H1 (cell line): ENCODE measurements around the gene DENND1A. TPM values are rescaled to one million over a fixed set of nuclear protein-coding genes. Genes with fewer than 3 reads are reported as not detected.
"Not testable (repeated sequence)": the region's sequence is repeated elsewhere in the genome, so short reads cannot be mapped to it uniquely, and the experiment has no call there.

Experiments
- CTCF ChIA-PET: fragments of 300-600 bp; sonication (Branson Sonifier 250); formaldehyde crosslinking; loops from one replicate; lab custom pipeline; 2021; ENCODE audit not compliant: partially characterized antibody; lab: Charles Lee
- POLR2A ChIA-PET: fragments of 300-600 bp; sonication (Branson Sonifier 250); formaldehyde crosslinking; loops from one replicate; lab custom pipeline; 2021; ENCODE audit warnings: inconsistent platforms; ENCODE audit not compliant: partially characterized antibody; lab: Charles Lee
- DNase-seq, 2 experiments: peaks; one replicate each; pipeline versions ENCODE4 v3.0.0 to v3.0.0-alpha.2; 2010 to 2022; ENCODE audit warnings: low spot score in 2 of 2, low read depth in 1 of 2, mixed read lengths in 1 of 2
- FAIRE-seq: peaks from 2 replicates; lab custom pipeline; 2011; peaks lifted over from hg19 to GRCh38; lab: Jason Lieb, UNC
- H2AFZ ChIP-seq: 2 replicates; pipeline ENCODE4 v1.8.1; 2012; ENCODE audit warnings: low read length, inconsistent platforms
- H2AK5ac ChIP-seq: 2 replicates; pipeline ENCODE4 v1.6.1; 2013; ENCODE audit warnings: low read depth, low read length
- H2BK120ac ChIP-seq: replicated peaks from 2 replicates; pipeline ENCODE3; 2013; ENCODE audit warnings: low read depth, low read length, inconsistent platforms
- H2BK12ac ChIP-seq: 2 replicates; pipeline ENCODE4 v1.6.1; 2013; ENCODE audit warnings: low read depth, low read length
- H2BK15ac ChIP-seq: 2 replicates; pipeline ENCODE4 v1.6.1; 2013; ENCODE audit warnings: low read length
- H2BK20ac ChIP-seq: 2 replicates; pipeline ENCODE4 v1.6.1; 2013; ENCODE audit warnings: low read length
- H2BK5ac ChIP-seq: 2 replicates; pipeline ENCODE4 v1.6.1; 2013; ENCODE audit warnings: low read depth, low read length
- H3K14ac ChIP-seq: 2 replicates; pipeline ENCODE4 v1.6.1; 2013; ENCODE audit warnings: inconsistent platforms; ENCODE audit not compliant: insufficient read length
- H3K18ac ChIP-seq: 2 replicates; pipeline ENCODE4 v1.6.1; 2013; ENCODE audit warnings: low read length; ENCODE audit errors: extremely low read depth
- H3K23ac ChIP-seq: 2 replicates; pipeline ENCODE4 v1.6.1; 2013; ENCODE audit warnings: inconsistent platforms; ENCODE audit not compliant: insufficient read length
- H3K23me2 ChIP-seq: 2 replicates; pipeline ENCODE4 v1.6.1; 2013; ENCODE audit warnings: low read depth, low read length
- H3K27ac ChIP-seq: 2 replicates; pipeline ENCODE4 v1.6.1; 2011; ENCODE audit warnings: low read depth, low read length, inconsistent platforms
- H3K27me3 ChIP-seq, 4 experiments: replicated peaks in 1 of 4; 1 replicate in 1 of 4; 2 replicates in 3 of 4; pipeline versions ENCODE4 v1.6.1 to v1.8.1; 2011 to 2013; ENCODE audit warnings: low read length in 3 of 4, mild to moderate bottlenecking in 3 of 4, inconsistent platforms in 2 of 4, mixed read lengths in 2 of 4, moderate library complexity in 1 of 4; ENCODE audit not compliant: control insufficient read depth in 3 of 4, insufficient read depth in 3 of 4; ENCODE audit errors: extremely low read depth in 1 of 4
- H3K36me3 ChIP-seq, 4 experiments: 2 replicates each; pipeline versions ENCODE4 v1.6.1 to v1.8.1; 2011 to 2013; ENCODE audit warnings: mild to moderate bottlenecking in 4 of 4, low read length in 3 of 4, moderate library complexity in 2 of 4, control low read depth in 1 of 4, inconsistent platforms in 1 of 4; ENCODE audit not compliant: insufficient read depth in 4 of 4, control insufficient read depth in 2 of 4
- H3K4ac ChIP-seq: replicated peaks from 2 replicates; pipeline ENCODE3; 2013; ENCODE audit warnings: low read length, low read depth, mixed read lengths, inconsistent platforms; ENCODE audit not compliant: insufficient read length
- H3K4me1 ChIP-seq, 4 experiments: replicated peaks in 1 of 4; 1 replicate in 1 of 4; 2 replicates in 3 of 4; pipeline versions ENCODE4 v1.6.1 to v1.8.1; 2011 to 2013; ENCODE audit warnings: low read length in 3 of 4, inconsistent platforms in 2 of 4, mixed read lengths in 1 of 4; ENCODE audit not compliant: insufficient read depth in 4 of 4, control insufficient read depth in 3 of 4
- H3K4me2 ChIP-seq, 2 experiments: 2 replicates each; pipeline versions ENCODE4 v1.6.1 to v1.8.1; 2011 to 2013; ENCODE audit warnings: low read depth in 2 of 2, low read length in 2 of 2, control low read depth in 1 of 2, inconsistent platforms in 1 of 2, mild to moderate bottlenecking in 1 of 2; ENCODE audit not compliant: insufficient read depth in 1 of 2
- H3K4me3 ChIP-seq, 4 experiments: fragments of 200-600, 300-600 bp in 1 of 4; sonication (generic), shearing (Covaris generic), sonication (Bioruptor Twin) in 1 of 4; 2 replicates each; pipeline versions ENCODE4 v1.5.1 to v1.8.1; 2011 to 2016; ENCODE audit warnings: low read length in 4 of 4, low read depth in 3 of 4, control low read depth in 2 of 4, inconsistent platforms in 2 of 4, mild to moderate bottlenecking in 2 of 4, mixed read lengths in 1 of 4, moderate library complexity in 1 of 4; ENCODE audit not compliant: insufficient read depth in 2 of 4; ENCODE audit errors: extremely low read depth in 1 of 4
- H3K56ac ChIP-seq: replicated peaks from 2 replicates; pipeline ENCODE3; 2013; ENCODE audit warnings: low read depth, mild to moderate bottlenecking, mixed read lengths, low read length, inconsistent platforms; ENCODE audit not compliant: insufficient read length
- H3K79me1 ChIP-seq: 2 replicates; pipeline ENCODE4 v1.6.1; 2013; ENCODE audit warnings: low read depth, low read length, control low read depth
- H3K79me2 ChIP-seq, 2 experiments: 2 replicates each; pipeline versions ENCODE4 v1.6.1 to v1.8.1; 2012 to 2013; ENCODE audit warnings: low read length in 2 of 2, mild to moderate bottlenecking in 2 of 2, inconsistent platforms in 1 of 2; ENCODE audit not compliant: insufficient read depth in 2 of 2, control insufficient read depth in 1 of 2
- H3K9ac ChIP-seq, 4 experiments: replicated peaks in 1 of 4; 1 replicate in 1 of 4; 2 replicates in 3 of 4; pipeline versions ENCODE4 v1.6.1 to v1.8.1; 2011 to 2013; ENCODE audit warnings: low read depth in 3 of 4, low read length in 3 of 4, control low read depth in 2 of 4, mild to moderate bottlenecking in 2 of 4, moderate library complexity in 2 of 4, inconsistent platforms in 1 of 4; ENCODE audit errors: extremely low read depth in 1 of 4
- H3K9me3 ChIP-seq, 2 experiments: 2 replicates each; pipeline versions ENCODE4 v1.6.1 to v1.8.1; 2012 to 2013; ENCODE audit warnings: mild to moderate bottlenecking in 2 of 2, moderate library complexity in 2 of 2, control low read depth in 1 of 2, inconsistent platforms in 1 of 2, low read depth in 1 of 2, low read length in 1 of 2, mixed read lengths in 1 of 2; ENCODE audit not compliant: insufficient read depth in 2 of 2
- H4K20me1 ChIP-seq, 2 experiments: replicated peaks in 1 of 2; 2 replicates each; pipeline versions ENCODE3 to v1.8.1; 2011 to 2013; ENCODE audit warnings: inconsistent platforms in 2 of 2, low read length in 2 of 2, mild to moderate bottlenecking in 1 of 2; ENCODE audit not compliant: insufficient read depth in 2 of 2, control insufficient read depth in 1 of 2
- H4K5ac ChIP-seq: 2 replicates; pipeline ENCODE4 v1.6.1; 2013; ENCODE audit warnings: low read length, low read depth, mixed read lengths, inconsistent platforms; ENCODE audit not compliant: insufficient read length
- H4K8ac ChIP-seq: 2 replicates; pipeline ENCODE4 v1.8.0; 2013; ENCODE audit warnings: mild to moderate bottlenecking, moderate library complexity, low read length, inconsistent platforms; ENCODE audit not compliant: insufficient read depth; ENCODE audit errors: extremely low read depth
- H4K91ac ChIP-seq: replicated peaks from 2 replicates; pipeline ENCODE3; 2013; ENCODE audit warnings: low read length, mixed read lengths, inconsistent platforms; ENCODE audit not compliant: insufficient read length
- WGBS, 2 experiments: shearing (Covaris generic) in 1 of 2; methylation state at CpG; one replicate each; pipeline versions ENCODE4 v1.1.6 to v1.1.7; 2013 to 2015; ENCODE audit warnings: low lambda C conversion rate in 2 of 2, mixed read lengths in 2 of 2, inconsistent platforms in 1 of 2, low coverage in 1 of 2, missing lambda C conversion rate in 1 of 2; ENCODE audit not compliant: insufficient replicate concordance in 2 of 2, insufficient coverage in 1 of 2, insufficient read length in 1 of 2; ENCODE audit errors: extremely low coverage in 1 of 2, missing lambda C conversion rate in 1 of 2; 5-methylcytosine and 5-hydroxymethylcytosine counted together
- polyA plus RNA-seq, 7 experiments: library from polyadenylated mRNA; depleted of rRNA in 3 of 7; stranded (reverse) in 5 of 7; unstranded in 2 of 7; fragments of >200 nt in 5 of 7; fragments of 200-250 nt in 2 of 7; gene quantifications; 1 replicate in 5 of 7; 2 replicates in 1 of 7; 4 replicates in 1 of 7; pipeline versions ENCODE4 v1.2.1 to v1.2.3, GENCODE V29; 2011 to 2013; ENCODE audit warnings: missing spikeins in 2 of 7, mixed read lengths in 2 of 7
- total RNA-seq: library from RNA; stranded (reverse); fragmentation: NEBNext Ultra II Directional; extraction: Animal tissue kit (Norgen Biotek cat#: 25700); gene quantifications from 2 replicates; pipeline ENCODE4 v1.2.1, GENCODE V29; 2021

DENND1A gene
- total and polyA plus RNA-seq, 2 of the 8 experiments (the other 6 are each of a cell fraction or from before 2014, with no cell fraction given) = 24.1 to 26.4 TPM

- H3K23me2 ChIP-seq, H3K4me3 ChIP-seq, H3K14ac ChIP-seq, H3K27me3 ChIP-seq, H3K9ac ChIP-seq, FAIRE-seq, H3K18ac ChIP-seq, H2AK5ac ChIP-seq, H3K9me3 ChIP-seq, H4K20me1 ChIP-seq, H3K4me1 ChIP-seq, H2AFZ ChIP-seq, H3K27ac ChIP-seq, DNase-seq, H3K23ac ChIP-seq, H2BK12ac ChIP-seq, CTCF ChIA-PET, H2BK20ac ChIP-seq, H3K4me2 ChIP-seq, H2BK5ac ChIP-seq, H4K91ac ChIP-seq, H3K36me3 ChIP-seq, H4K8ac ChIP-seq, H3K4ac ChIP-seq, H3K79me1 ChIP-seq, H2BK15ac ChIP-seq, H2BK120ac ChIP-seq, H3K56ac ChIP-seq, H4K5ac ChIP-seq: not testable (repeated sequence)
- H3K79me2 ChIP-seq = peaks cover 0 to 67% of the 10 kb centered on the region in 2 experiments; a peak in 2 of 4 replicates
- POLR2A ChIA-PET = interaction anchor here (0.6 kb wide), 1 partner anchor 356 kb away, joined by 3 read pairs; no protein-coding TSS in a partner anchor
- 95% methylated on average over 6 of the region's 6 CpGs; no CpG with 5 or more reads in 1 of the 2 experiments for WGBS, 2 experiments
Observed at GRCh38 chr9:123885834-123886233, 44.1 kb downstream of the DENND1A start.
